Neutrophil (primary cell): ENCODE data around the gene PCNT.

Experiments
- H3K27ac ChIP-seq: fragments of 200-600 bp; sonication (generic); 2 replicates; pipeline ENCODE4 v1.5.1; 2016; ENCODE audit warnings: mild to moderate bottlenecking, moderate library complexity
- H3K27me3 ChIP-seq: fragments of 200-600 bp; sonication (generic); 2 replicates; pipeline ENCODE4 v1.6.0; 2016; ENCODE audit warnings: mild to moderate bottlenecking
- H3K36me3 ChIP-seq: fragments of 200-600 bp; sonication (generic); 2 replicates; pipeline ENCODE4 v1.5.1; 2017
- H3K4me1 ChIP-seq, 2 experiments: fragments of 200-600 bp in 1 of 2; sonication (generic) in 1 of 2; 1 replicate in 1 of 2; 2 replicates in 1 of 2; pipeline versions ENCODE4 v1.5.1 to v1.6.1; 2013 to 2016; ENCODE audit warnings: low read depth in 1 of 2, low read length in 1 of 2, mild to moderate bottlenecking in 1 of 2, moderate library complexity in 1 of 2; ENCODE audit not compliant: control insufficient read depth in 1 of 2, insufficient read depth in 1 of 2
- H3K4me3 ChIP-seq, 2 experiments: fragments of 200-600 bp in 1 of 2; sonication (generic) in 1 of 2; 1 replicate in 1 of 2; 2 replicates in 1 of 2; pipeline ENCODE4 v1.5.1; 2013 to 2016; ENCODE audit warnings: low read depth in 1 of 2, low read length in 1 of 2, mild to moderate bottlenecking in 1 of 2, moderate library complexity in 1 of 2
- H3K9me3 ChIP-seq: fragments of 200-600 bp; sonication (generic); 2 replicates; pipeline ENCODE4 v1.5.1; 2016
- CTCF ChIP-seq: fragments of 200-600 bp; sonication (generic); IDR thresholded peaks from 2 replicates; pipeline ENCODE4 v1.5.1; 2016; ENCODE audit warnings: antibody characterized with exemption

Gene PCNT

GRCh38 chr21:46345861-46346260, 21.9 kb downstream of the PCNT start:
- no peak for TF ChIP-seq CTCF
- Histone ChIP-seq H3K27me3 (no peaks in the 10 kb centered on the region), H3K36me3 (peaks cover 55% of the 10 kb centered on the region)

GRCh38 chr21:46346296-46347202, 22.6 kb downstream of the PCNT start:
- H3K4me3 ChIP-seq, result no peak overlapping the region
- H3K36me3 ChIP-seq, result peaks cover 61% of the 10 kb centered on the region
- no peaks in the 10 kb centered on the region for H3K27me3 ChIP-seq

More at GRCh38 chr21:46345861-46346260, 21.9 kb downstream of the PCNT start:
- H3K9me3 ChIP-seq, result no peaks in the 10 kb centered on the region
- no peak overlapping the region for H3K27ac ChIP-seq
- H3K4me1 ChIP-seq, result no peaks in the 10 kb centered on the region
- H3K4me3 ChIP-seq, result no peak overlapping the region

DNA sequence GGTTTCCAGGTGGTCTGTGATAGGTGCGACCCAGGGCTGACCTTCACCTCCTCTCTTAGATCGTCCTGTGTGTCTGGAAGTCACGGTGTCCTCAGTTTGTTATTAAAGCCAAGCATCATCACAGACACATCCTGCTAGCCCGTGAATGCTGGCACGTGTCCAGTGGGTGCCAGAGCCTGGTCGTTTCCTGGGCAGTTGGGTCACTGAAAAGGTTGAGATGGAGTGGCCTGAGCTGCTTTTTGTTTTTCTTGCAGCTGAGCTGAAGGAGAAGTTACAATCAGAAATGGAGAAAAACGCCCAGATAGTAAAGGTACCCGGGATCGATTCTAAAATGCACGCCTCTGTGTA, 23.2 kb downstream of the PCNT start:
- H3K27ac ChIP-seq, result no peak overlapping the region
- H3K36me3 ChIP-seq, result peaks cover 68% of the 10 kb centered on the region
- TF ChIP-seq CTCF, result no peak
- no peaks in the 10 kb centered on the region for H3K27me3 ChIP-seq
- no peak overlapping the region for H3K4me3 ChIP-seq
- H3K4me1 ChIP-seq, result no peaks in the 10 kb centered on the region
- H3K9me3 ChIP-seq, result no peaks in the 10 kb centered on the region

More at GRCh38 chr21:46346296-46347202, 22.6 kb downstream of the PCNT start:
- TF ChIP-seq CTCF, result no peak
- H3K4me1 ChIP-seq, result no peaks in the 10 kb centered on the region
- no peak overlapping the region for H3K27ac ChIP-seq
- no peaks in the 10 kb centered on the region for H3K9me3 ChIP-seq

- Histone ChIP-seq H3K4me3 (no peak overlapping the region), H3K4me1 (no peaks in the 10 kb centered on the region), H3K27ac (no peak overlapping the region), H3K9me3 (no peaks in the 10 kb centered on the region), H3K27me3 (no peaks in the 10 kb centered on the region), H3K36me3 (peaks cover 75% of the 10 kb centered on the region)
- TF ChIP-seq CTCF, result no peak
Observed at GRCh38 chr21:46347791-46348381, 23.9 kb downstream of the PCNT start.

GRCh38 chr21:46349134-46349760, 25.3 kb downstream of the PCNT start:
- H3K4me3 ChIP-seq, result no peak overlapping the region
- no peaks in the 10 kb centered on the region for H3K27me3 ChIP-seq
- H3K9me3 ChIP-seq, result no peaks in the 10 kb centered on the region
- TF ChIP-seq CTCF, result no peak
- peaks cover 88% of the 10 kb centered on the region for H3K36me3 ChIP-seq
- H3K27ac ChIP-seq, result no peak overlapping the region
- H3K4me1 ChIP-seq, result no peaks in the 10 kb centered on the region
